Heart right ventricle (tissue), 16 donors: ENCODE data around the gene MAP3K1. TPM values are rescaled to one million over a fixed set of nuclear protein-coding genes. Genes with fewer than 3 reads are reported as not detected.

Experiments used
- ATAC-seq, 8 donors: fragments of 200-7000 bp; cut with Tn5 transposase; one replicate each; pipeline ENCODE4 v1.9.1; 2020; ENCODE audit warnings: mild to moderate bottlenecking in 8 of 8, moderate library complexity in 8 of 8, moderate number of reproducible peaks in 1 of 8
- DNase-seq, 2 donors: peaks; one replicate each; pipeline ENCODE4 v3.0.0-alpha.2; 2020
- H3K27ac ChIP-seq, 10 donors: fragments of 200-600 bp; sonication (generic) in 2 of 10; one replicate each; pipeline versions ENCODE4 v1.5.0 to v1.8.0; 2020 to 2022; ENCODE audit warnings: mild to moderate bottlenecking in 3 of 10
- H3K27me3 ChIP-seq, 7 donors: fragments of 200-600 bp; one replicate each; pipeline ENCODE4 v1.8.0; 2021 to 2022; ENCODE audit warnings: mild to moderate bottlenecking in 2 of 7
- H3K36me3 ChIP-seq, 9 donors: fragments of 200-600 bp; sonication (generic) in 1 of 9; one replicate each; pipeline versions ENCODE4 v1.5.0 to v1.8.0; 2020 to 2022; ENCODE audit warnings: mild to moderate bottlenecking in 2 of 9
- H3K4me1 ChIP-seq, 9 donors: fragments of 200-600 bp; sonication (generic) in 1 of 9; one replicate each; pipeline versions ENCODE4 v1.5.0 to v1.8.0; 2020 to 2022; ENCODE audit warnings: mild to moderate bottlenecking in 4 of 9
- H3K4me3 ChIP-seq, 10 donors: fragments of 200-600 bp; sonication (generic) in 2 of 10; one replicate each; pipeline versions ENCODE4 v1.5.0 to v1.8.0; 2020 to 2022; ENCODE audit warnings: mild to moderate bottlenecking in 7 of 10, moderate library complexity in 2 of 10
- H3K9me3 ChIP-seq, 11 donors: fragments of 200-600 bp in 10 of 11; sonication (generic) in 2 of 11; one replicate each; pipeline versions ENCODE4 v1.5.0 to v1.8.0; 2013 to 2022; ENCODE audit warnings: mild to moderate bottlenecking in 2 of 11, control low read depth in 1 of 11, moderate library complexity in 1 of 11
- WGBS, 2 donors: extraction: QIAGEN DNeasy Blood & Tissue Kit; methylation state at CpG; one replicate each; pipeline ENCODE4 v1.1.7; 2013; ENCODE audit warnings: inconsistent platforms in 1 of 2; 5-methylcytosine and 5-hydroxymethylcytosine counted together
- intact Hi-C, 10 donors: fragments of 100-400 bp; cut with DNase I; formaldehyde crosslinking; loops; one replicate each; pipeline versions ENCODE4 v1.11.1 to v1.14.2; 2022
- polyA plus RNA-seq, 2 donors: library from polyadenylated mRNA; stranded (reverse); fragments of 200-250 nt; gene quantifications; one replicate each; pipeline ENCODE4 v1.2.3, GENCODE V29; 2013
- total RNA-seq, 10 donors: library from RNA; stranded (reverse); fragmentation: NEBNext Ultra II Directional in 3 of 10; extraction: Animal tissue kit (Norgen Biotek cat#: 25700) in 3 of 10; gene quantifications; one replicate each; pipeline versions ENCODE4 v1.2.1 to v1.2.4, GENCODE V29; 2021 to 2023
- TF ChIP-seq, protein P1 (sequence below), 9 donors: fragments of 200-600 bp; sonication (generic) in 2 of 9; IDR thresholded peaks; one replicate each; pipeline versions ENCODE4 v1.5.0 to v1.8.0; 2021 to 2022; ENCODE audit warnings: antibody characterized with exemption in 9 of 9, mild to moderate bottlenecking in 5 of 9, moderate library complexity in 1 of 9
- donor health status: Arrhythmogenic right ventricular cardiomyopathy.
- donor health status: ischemic (EF 13 %, LVEDD 7.1; RV severe dilation, severe dysfunction).
- donor health status: healthy with polysubstance abuse.
- donor health status: DM: no; HTN: yes; CAD: no.
- donor health status: DM: no; HTN: no; CAD: no.
- donor health status: ischemic (EF 25% LVEDD 6.9; RV normal size, moderate dysfunction).
- donor health status: ischemic (EF 25% LVEDD 5.7; RV mildly dilated, moderate dysfunction).
- donor health status: healthy.
- donor health status: DM: yes; HTN: yes; CAD: no.
- donor health status: Ischemic cardiomyopathy.
- donor health status: ischemic (EF 35%, LVEDD 5.7; RV mildly dilated, moderate dysfunction).
- donor health status: nonischemic (EF 11% LVEDD 7.7; RV severe dilation, severe dysfunction).
- donor health status: DM: yes; HTN: yes; CAD: no.
- donor health status: PGD.
- donor health status: ischemic (EF 29% LVEDD 5.4; RV normal size, mild dysfunction).
- donor health status: nonischemic (EF 23%, LVEDD 6.1; RV moderate dilation, normal function).

The MAP3K1 gene
- total and polyA plus RNA-seq, 12 donors, result 1.7 to 13.3 (median 6.3) TPM

DNA sequence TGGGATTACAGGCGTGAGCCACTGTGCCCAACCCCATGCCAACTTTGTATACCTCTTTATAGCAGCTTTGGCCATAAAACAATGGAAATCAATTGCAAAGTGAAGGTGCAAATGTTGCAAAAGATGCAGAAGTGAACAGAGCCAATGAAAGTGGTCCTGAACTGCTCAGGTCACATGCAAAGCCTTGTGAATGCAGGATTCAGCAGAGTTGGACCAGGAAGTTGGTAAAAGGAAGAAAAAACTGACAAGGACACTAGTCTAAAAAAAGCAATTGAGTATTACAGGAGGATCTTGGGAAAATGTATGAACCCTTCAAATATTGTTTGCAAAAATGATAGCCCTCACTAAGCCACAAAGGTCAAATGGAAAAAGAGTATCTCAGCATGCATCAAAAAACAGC is 4.5 kb upstream of the MAP3K1 start:
- intact Hi-C loops, result loop anchor here in 6 of 10 donors (5.0 to 10.0 kb wide), 5 partner anchors 114 to 456 kb away; no protein-coding TSS in a partner anchor
- Histone ChIP-seq H3K4me3 (no peak overlapping the region), H3K9me3 (no peaks in the 10 kb centered on the region), H3K27me3 (no peaks in the 10 kb centered on the region), H3K36me3 (no peaks in the 10 kb centered on the region), H3K27ac (no peak overlapping the region), H3K4me1 (peaks cover 0 to 11% (median 0%) of the 10 kb centered on the region in 9 donors)
- TF ChIP-seq, protein P1, sequence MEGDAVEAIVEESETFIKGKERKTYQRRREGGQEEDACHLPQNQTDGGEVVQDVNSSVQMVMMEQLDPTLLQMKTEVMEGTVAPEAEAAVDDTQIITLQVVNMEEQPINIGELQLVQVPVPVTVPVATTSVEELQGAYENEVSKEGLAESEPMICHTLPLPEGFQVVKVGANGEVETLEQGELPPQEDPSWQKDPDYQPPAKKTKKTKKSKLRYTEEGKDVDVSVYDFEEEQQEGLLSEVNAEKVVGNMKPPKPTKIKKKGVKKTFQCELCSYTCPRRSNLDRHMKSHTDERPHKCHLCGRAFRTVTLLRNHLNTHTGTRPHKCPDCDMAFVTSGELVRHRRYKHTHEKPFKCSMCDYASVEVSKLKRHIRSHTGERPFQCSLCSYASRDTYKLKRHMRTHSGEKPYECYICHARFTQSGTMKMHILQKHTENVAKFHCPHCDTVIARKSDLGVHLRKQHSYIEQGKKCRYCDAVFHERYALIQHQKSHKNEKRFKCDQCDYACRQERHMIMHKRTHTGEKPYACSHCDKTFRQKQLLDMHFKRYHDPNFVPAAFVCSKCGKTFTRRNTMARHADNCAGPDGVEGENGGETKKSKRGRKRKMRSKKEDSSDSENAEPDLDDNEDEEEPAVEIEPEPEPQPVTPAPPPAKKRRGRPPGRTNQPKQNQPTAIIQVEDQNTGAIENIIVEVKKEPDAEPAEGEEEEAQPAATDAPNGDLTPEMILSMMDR (IDR thresholded peaks at IDR 0.05), result no peak
- ATAC-seq (no peak), DNase-seq (no peak)
- WGBS, 2 donors, result 89 to 98% methylated on average over 1 of the region's 1 CpG

DNA sequence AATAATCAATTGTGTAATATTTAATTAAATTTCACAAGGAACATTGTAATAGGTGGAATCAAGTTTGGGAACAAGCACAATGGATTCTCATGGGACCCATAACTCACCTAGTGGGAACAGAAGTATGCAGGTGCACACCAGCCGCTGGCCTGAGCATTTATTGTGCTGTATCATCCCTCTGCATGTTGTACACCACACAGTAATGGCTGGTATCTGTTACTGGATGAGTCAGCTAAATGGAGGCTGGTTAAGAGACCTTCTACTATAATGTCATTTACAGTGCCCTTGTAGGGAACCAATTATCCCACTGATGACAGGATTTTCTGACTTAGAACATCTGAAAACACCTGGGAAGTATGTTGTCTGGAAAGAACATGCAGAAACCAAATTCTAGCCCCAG is 3.2 kb upstream of the MAP3K1 start:
- DNase-seq (no peak), ATAC-seq (no peak)
- H3K4me1 ChIP-seq, result peaks cover 0 to 10% (median 1%) of the 10 kb centered on the region in 9 donors
- intact Hi-C loops, result loop anchor here in 6 of 10 donors (5.0 to 10.0 kb wide), 5 partner anchors 115 to 457 kb away; no protein-coding TSS in a partner anchor
- 88 to 100% methylated on average over 1 of the region's 1 CpG for WGBS, 2 donors
- no peak overlapping the region for H3K27ac ChIP-seq
- no peaks in the 10 kb centered on the region for H3K36me3 ChIP-seq
- H3K9me3 ChIP-seq, result no peaks in the 10 kb centered on the region
- TF ChIP-seq, protein P1 (IDR thresholded peaks at IDR 0.05), result no peak
- no peak overlapping the region for H3K4me3 ChIP-seq
- H3K27me3 ChIP-seq, result no peaks in the 10 kb centered on the region

DNA sequence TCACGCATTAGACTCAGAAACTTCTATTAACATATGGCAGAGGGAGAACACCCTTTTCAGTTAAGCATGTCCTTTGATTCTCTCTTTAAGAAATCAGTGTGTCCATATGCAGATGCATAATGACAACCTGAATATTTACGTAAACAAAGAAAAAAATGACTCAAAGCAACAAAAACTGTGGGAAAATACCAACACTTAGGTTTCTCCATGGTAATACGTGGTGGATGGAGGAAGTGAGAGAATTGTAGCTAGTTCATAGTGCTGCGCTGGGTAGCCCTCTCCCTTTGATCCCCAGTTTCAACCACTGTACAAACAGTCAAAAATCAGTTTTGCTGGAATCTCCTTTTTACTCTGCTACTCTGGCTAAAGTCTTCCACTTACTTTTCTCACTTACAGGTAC is 2.0 kb upstream of the MAP3K1 start:
- no peak overlapping the region for H3K4me3 ChIP-seq
- 92 to 93% methylated on average over 4 of the region's 4 CpGs for WGBS, 2 donors
- intact Hi-C loops, result loop anchor here in 6 of 10 donors (5.0 to 10.0 kb wide), 5 partner anchors 116 to 459 kb away; no protein-coding TSS in a partner anchor
- peaks cover 0 to 21% (median 12%) of the 10 kb centered on the region in 9 donors for H3K4me1 ChIP-seq
- no peaks in the 10 kb centered on the region for H3K9me3 ChIP-seq
- TF ChIP-seq, protein P1 (IDR thresholded peaks at IDR 0.05), result no peak
- no peak for ATAC-seq
- no peaks in the 10 kb centered on the region for H3K27me3 ChIP-seq
- no peaks in the 10 kb centered on the region for H3K36me3 ChIP-seq
- DNase-seq, result no peak
- H3K27ac ChIP-seq, result peak overlapping the region in 1 of 10 donors; percentile 2

DNA sequence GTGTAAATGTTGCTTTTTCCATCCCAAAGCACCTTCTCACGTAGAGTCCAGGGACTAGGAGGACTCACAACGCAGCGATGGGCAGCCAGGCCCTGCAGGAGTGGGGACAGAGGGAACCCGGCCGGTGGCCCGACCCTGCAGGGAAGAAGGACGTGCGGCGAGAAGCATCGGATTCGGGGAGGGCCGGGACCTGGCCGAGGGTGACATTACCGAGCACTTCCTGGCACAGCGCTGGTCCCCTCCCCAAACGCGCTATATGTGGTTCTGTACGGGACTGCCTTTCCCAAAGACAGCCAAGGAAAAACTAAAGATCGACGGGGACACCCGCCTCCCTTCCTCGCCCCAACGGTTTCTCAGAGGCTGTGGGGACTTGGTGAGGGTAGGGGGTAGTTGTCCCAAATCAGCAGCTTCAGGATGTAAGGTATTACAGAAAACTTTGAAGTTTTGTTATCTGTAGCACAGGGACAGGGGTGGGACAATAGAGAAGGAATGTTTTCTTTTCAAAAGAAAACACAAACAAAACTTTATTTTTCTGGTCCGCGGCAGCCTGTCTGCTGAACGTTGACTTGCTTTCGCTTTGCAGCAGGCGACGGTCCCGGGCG is 887 bp upstream of the MAP3K1 start:
- Histone ChIP-seq H3K4me1 (peaks cover 3 to 33% (median 22%) of the 10 kb centered on the region in 9 donors), H3K9me3 (no peaks in the 10 kb centered on the region), H3K4me3 (peak overlapping the region; percentile 64 to 96 (median 88)), H3K36me3 (no peaks in the 10 kb centered on the region), H3K27ac (peak overlapping the region in 9 of 10 donors; percentile 86 to 99 (median 96)), H3K27me3 (no peaks in the 10 kb centered on the region)
- peak; percentile 33 to 54 for DNase-seq
- TF ChIP-seq, protein P1 (IDR thresholded peaks at IDR 0.05), result no peak
- WGBS, 2 donors, result 4 to 6% methylated on average over 31 of the region's 31 CpGs
- intact Hi-C loops, result loop anchor here in 6 of 10 donors (2.0 to 10.0 kb wide), 7 partner anchors 117 to 460 kb away; no protein-coding TSS in a partner anchor
- ATAC-seq, result peak in 7 of 8 donors; percentile 1 to 52 (median 25)
